OCI-LY7 (cell line): ENCODE data around the gene JAK3. TPM values are rescaled to one million over a fixed set of nuclear protein-coding genes. Genes with fewer than 3 reads are reported as not detected.

Source experiments
- BruUV-seq: library from RNA; stranded (reverse); fragments of 400-500 nt; replicated peaks from 2 replicates; lab custom pipeline; 2021; lab: Mats Ljungman, UMichigan
- CTCF ChIA-PET: fragments of 300-600 bp; sonication (Branson Sonifier 250); formaldehyde crosslinking; loops from one replicate; lab custom pipeline; 2022; ENCODE audit warnings: antibody characterized with exemption; ENCODE audit not compliant: unreplicated experiment; lab: Charles Lee
- POLR2A ChIA-PET: fragments of 300-600 bp; sonication (Branson Sonifier 250); formaldehyde crosslinking; loops from one replicate; lab custom pipeline; 2022; ENCODE audit warnings: antibody characterized with exemption; lab: Charles Lee
- DNase-seq: peaks from one replicate; pipeline ENCODE4 v3.0.0-alpha.2; 2015; ENCODE audit warnings: low spot score
- H2AFZ ChIP-seq: fragments of 200-600 bp; sonication (generic), shearing (Covaris generic); 2 replicates; pipeline ENCODE4 v1.6.1; 2014; ENCODE audit warnings: mild to moderate bottlenecking, antibody characterized with exemption, low read length, moderate library complexity
- H3K27ac ChIP-seq: fragments of 200-600 bp; sonication (generic); 2 replicates; pipeline ENCODE4 v1.5.1; 2014; ENCODE audit warnings: mixed run types, low read depth, mild to moderate bottlenecking, moderate library complexity, low read length, inconsistent platforms; ENCODE audit not compliant: poor library complexity, severe bottlenecking
- H3K36me3 ChIP-seq: fragments of 200-600 bp; sonication (generic); 2 replicates; pipeline ENCODE4 v1.6.1; 2014; ENCODE audit warnings: mild to moderate bottlenecking, antibody characterized with exemption, low read length, moderate library complexity, mixed read lengths; ENCODE audit not compliant: insufficient read depth
- H3K4me1 ChIP-seq: fragments of 200-600 bp; sonication (generic); 2 replicates; pipeline ENCODE4 v1.5.1; 2014; ENCODE audit warnings: mild to moderate bottlenecking, low read length; ENCODE audit not compliant: insufficient read depth, poor library complexity, severe bottlenecking
- H3K4me2 ChIP-seq: fragments of 200-600 bp; sonication (generic); 2 replicates; pipeline ENCODE4 v1.6.1; 2014; ENCODE audit warnings: mild to moderate bottlenecking, low read length
- H3K4me3 ChIP-seq: fragments of 200-600 bp; sonication (generic); 2 replicates; pipeline ENCODE4 v1.5.1; 2014; ENCODE audit warnings: mild to moderate bottlenecking, low read depth, low read length; ENCODE audit not compliant: poor library complexity, severe bottlenecking
- H3K79me2 ChIP-seq: fragments of 200-600 bp; sonication (generic); 2 replicates; pipeline ENCODE4 v1.6.1; 2016; ENCODE audit warnings: low read depth, mild to moderate bottlenecking, low read length, moderate library complexity, mixed read lengths; ENCODE audit not compliant: insufficient read depth
- H3K9me2 ChIP-seq: fragments of 200-600 bp; sonication (generic); 2 replicates; pipeline ENCODE4 v1.6.1; 2016; ENCODE audit warnings: mild to moderate bottlenecking, low read length, mixed read lengths; ENCODE audit not compliant: insufficient read depth
- H3K9me3 ChIP-seq: fragments of 200-600 bp; sonication (generic); 2 replicates; pipeline ENCODE4 v1.6.1; 2014; ENCODE audit warnings: mild to moderate bottlenecking, mixed run types, low read length, mixed read lengths
- H4K20me1 ChIP-seq: fragments of 200-600 bp; sonication (generic); 2 replicates; pipeline ENCODE4 v1.6.1; 2014; ENCODE audit warnings: mild to moderate bottlenecking, antibody characterized with exemption, low read length, moderate library complexity, mixed read lengths; ENCODE audit not compliant: insufficient read depth
- EZH2phosphoT487 ChIP-seq: fragments of 200-600 bp; sonication (generic); IDR thresholded peaks from 2 replicates; pipeline ENCODE4 v1.6.1; 2018; ENCODE audit warnings: low read depth, borderline replicate concordance, mild to moderate bottlenecking, mixed run types, antibody characterized with exemption, low read length, moderate library complexity, mixed read lengths
- intact Hi-C: fragments of 100-400 bp; cut with micrococcal nuclease; formaldehyde crosslinking; loops from one replicate; pipeline ENCODE4 v1.10.0; 2022; ENCODE audit not compliant: unreplicated experiment
- total RNA-seq, 2 experiments: library from RNA; depleted of rRNA in 1 of 2; stranded (reverse); fragments of >200 nt in 1 of 2; shearing (Covaris generic) in 1 of 2; gene quantifications; 2 replicates each; pipeline ENCODE4 v1.2.3, GENCODE V29; 2014 to 2022
- TF ChIP-seq, protein P1 (sequence below): fragments of 200-600 bp; sonication (generic); conservative IDR thresholded peaks from 2 replicates; pipeline ENCODE4 v1.5.1; 2014; ENCODE audit warnings: mild to moderate bottlenecking, antibody characterized with exemption, low read length, moderate library complexity, mixed read lengths

The JAK3 gene
- total RNA-seq, 2 experiments from 2014 or later: 14.0 to 25.3 TPM

DNA sequence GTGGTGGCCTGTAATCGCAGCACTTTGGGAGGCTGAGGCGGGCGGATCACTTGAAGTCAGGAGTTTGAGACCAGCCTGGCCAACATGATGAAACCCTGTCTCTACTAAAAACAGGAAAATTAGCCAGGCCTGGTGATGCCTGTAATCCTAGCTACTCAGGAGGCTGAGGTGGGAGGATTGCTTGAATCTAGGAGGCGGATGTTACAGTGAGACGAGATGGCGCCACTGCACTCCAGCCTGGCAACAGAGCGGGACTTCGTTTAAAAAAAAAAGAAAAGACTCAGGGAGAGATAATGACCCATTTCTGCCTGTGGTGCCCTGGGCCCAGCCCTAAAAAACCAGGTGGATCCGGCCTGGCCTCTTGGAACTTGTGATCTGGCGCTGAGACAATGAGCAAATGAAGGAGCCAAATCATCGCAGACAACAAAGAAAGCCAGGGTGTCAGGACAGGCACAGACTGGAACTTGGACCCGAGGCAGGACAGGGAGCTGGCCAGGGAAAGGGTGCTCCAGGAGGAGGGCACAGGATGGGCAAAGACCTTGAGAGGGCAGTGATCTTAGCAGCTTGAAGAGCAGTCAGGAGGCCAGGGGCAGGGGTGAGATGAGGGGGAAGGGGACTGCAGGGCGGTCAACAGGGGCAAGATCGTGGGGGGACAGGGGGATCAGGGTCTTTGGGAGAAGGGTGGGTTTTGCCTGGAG lies 962 bp upstream of the JAK3 start:
- DNase-seq: no peak
- Histone ChIP-seq H3K4me3 (no peak overlapping the region), H3K36me3 (no peaks in the 10 kb centered on the region), H4K20me1 (no peaks in the 10 kb centered on the region), H3K4me1 (peaks cover 49% of the 10 kb centered on the region), H3K9me3 (no peaks in the 10 kb centered on the region), H2AFZ (peak overlapping the region; percentile 32; the same call in 1 of the 2 replicates), H3K27ac (peak overlapping the region; percentile 81), H3K9me2 (no peaks in the 10 kb centered on the region), H3K4me2 (peak overlapping the region; percentile 72), H3K79me2 (no peaks in the 10 kb centered on the region)
- POLR2A ChIA-PET: interaction anchor here (0.6 to 2.3 kb wide), 4 partner anchors 10 to 404 kb away, joined by 5 to 14 read pairs (median 8); partner anchors contain the start of gene RPL18A
- TF ChIP-seq, protein P1, sequence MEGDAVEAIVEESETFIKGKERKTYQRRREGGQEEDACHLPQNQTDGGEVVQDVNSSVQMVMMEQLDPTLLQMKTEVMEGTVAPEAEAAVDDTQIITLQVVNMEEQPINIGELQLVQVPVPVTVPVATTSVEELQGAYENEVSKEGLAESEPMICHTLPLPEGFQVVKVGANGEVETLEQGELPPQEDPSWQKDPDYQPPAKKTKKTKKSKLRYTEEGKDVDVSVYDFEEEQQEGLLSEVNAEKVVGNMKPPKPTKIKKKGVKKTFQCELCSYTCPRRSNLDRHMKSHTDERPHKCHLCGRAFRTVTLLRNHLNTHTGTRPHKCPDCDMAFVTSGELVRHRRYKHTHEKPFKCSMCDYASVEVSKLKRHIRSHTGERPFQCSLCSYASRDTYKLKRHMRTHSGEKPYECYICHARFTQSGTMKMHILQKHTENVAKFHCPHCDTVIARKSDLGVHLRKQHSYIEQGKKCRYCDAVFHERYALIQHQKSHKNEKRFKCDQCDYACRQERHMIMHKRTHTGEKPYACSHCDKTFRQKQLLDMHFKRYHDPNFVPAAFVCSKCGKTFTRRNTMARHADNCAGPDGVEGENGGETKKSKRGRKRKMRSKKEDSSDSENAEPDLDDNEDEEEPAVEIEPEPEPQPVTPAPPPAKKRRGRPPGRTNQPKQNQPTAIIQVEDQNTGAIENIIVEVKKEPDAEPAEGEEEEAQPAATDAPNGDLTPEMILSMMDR: no peak
- no peak for TF ChIP-seq EZH2phosphoT487
- intact Hi-C loops: no loop called here
- CTCF ChIA-PET: interaction anchor here (2.7 kb wide), 1 partner anchor 11 kb away, joined by 11 read pairs; the partner anchor contains the start of gene RPL18A
- no TSS peak for BruUV-seq

DNA sequence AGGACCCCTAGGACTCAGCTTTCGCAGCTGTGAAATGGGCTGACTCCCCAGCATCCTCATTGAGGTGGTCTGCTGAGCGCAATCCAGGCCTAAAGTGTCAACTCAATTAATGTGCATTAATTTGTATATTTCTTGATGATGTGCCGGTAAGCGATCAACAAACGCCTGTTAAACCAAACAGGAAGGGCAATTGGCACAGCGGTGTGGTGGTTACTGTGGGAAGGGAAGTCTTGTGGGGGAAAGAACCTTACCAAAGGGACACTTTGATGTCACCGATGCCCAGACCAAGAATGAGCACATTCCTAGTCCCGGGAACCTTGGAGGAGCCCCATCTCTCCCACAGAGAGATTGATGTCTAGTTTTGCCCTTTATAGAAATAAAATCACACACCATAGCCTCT lies 1.6 kb downstream of the JAK3 start:
- no peak overlapping the region for H3K27ac ChIP-seq
- peaks cover 8% of the 10 kb centered on the region for H3K36me3 ChIP-seq
- TSS peak; percentile 72 for BruUV-seq

More for the DNA sequence above, 1.6 kb downstream of the JAK3 start:
- H3K9me3 ChIP-seq: no peaks in the 10 kb centered on the region
- TF ChIP-seq, protein P1: no peak
- no peak for TF ChIP-seq EZH2phosphoT487
- H2AFZ ChIP-seq: no peak overlapping the region
- intact Hi-C loops: no loop called here
- H3K4me1 ChIP-seq: peaks cover 41% of the 10 kb centered on the region
- CTCF ChIA-PET: interaction anchor here (0.6 kb wide), 1 partner anchor 9 kb away, joined by 4 read pairs; no protein-coding TSS in a partner anchor
- no peaks in the 10 kb centered on the region for H4K20me1 ChIP-seq
- H3K9me2 ChIP-seq: no peaks in the 10 kb centered on the region
- no peak for DNase-seq
- H3K4me3 ChIP-seq: no peak overlapping the region
- no peaks in the 10 kb centered on the region for H3K79me2 ChIP-seq
- peak overlapping the region; percentile 72; the same call in 1 of the 2 replicates for H3K4me2 ChIP-seq
- POLR2A ChIA-PET: interaction anchor here (2.3 kb wide), 1 partner anchor 13 kb away, joined by 11 read pairs; the partner anchor contains the start of gene RPL18A
